Neural progenitor cell (in vitro differentiated cells): ENCODE data around the gene PRRC2A.

Experiments used
- EZH2 ChIP-seq: fragments of 200-600 bp; sonication (generic); IDR thresholded peaks from 2 replicates; pipeline ENCODE4 v1.6.1; 2017; ENCODE audit warnings: antibody characterized with exemption, mild to moderate bottlenecking, moderate library complexity
- EZH2phosphoT487 ChIP-seq: fragments of 200-600 bp; sonication (generic); IDR thresholded peaks from 2 replicates; pipeline ENCODE4 v1.6.1; 2017; ENCODE audit warnings: antibody characterized with exemption
- TF ChIP-seq, protein P1 (sequence below): fragments of 200-600 bp; sonication (generic); IDR thresholded peaks from 2 replicates; pipeline ENCODE4 v1.5.1; 2017; ENCODE audit warnings: antibody characterized with exemption, mild to moderate bottlenecking

DNA sequence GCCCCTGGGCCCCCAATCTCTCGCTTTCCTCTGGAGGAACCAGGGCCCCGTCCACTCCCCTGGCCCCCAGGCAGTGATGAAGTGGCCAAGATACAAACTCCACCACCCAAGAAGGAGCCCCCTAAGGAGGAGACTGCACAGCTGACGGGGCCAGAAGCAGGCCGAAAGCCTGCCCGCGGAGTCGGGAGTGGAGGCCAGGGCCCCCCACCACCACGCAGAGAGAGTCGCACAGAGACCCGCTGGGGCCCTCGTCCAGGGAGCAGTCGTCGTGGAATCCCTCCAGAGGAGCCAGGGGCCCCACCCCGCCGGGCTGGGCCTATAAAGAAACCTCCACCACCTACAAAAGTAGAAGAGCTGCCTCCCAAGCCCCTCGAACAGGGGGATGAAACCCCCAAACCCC lies 10.7 kb downstream of the PRRC2A start:
- TF ChIP-seq EZH2 = no peak
- TF ChIP-seq, protein P1, sequence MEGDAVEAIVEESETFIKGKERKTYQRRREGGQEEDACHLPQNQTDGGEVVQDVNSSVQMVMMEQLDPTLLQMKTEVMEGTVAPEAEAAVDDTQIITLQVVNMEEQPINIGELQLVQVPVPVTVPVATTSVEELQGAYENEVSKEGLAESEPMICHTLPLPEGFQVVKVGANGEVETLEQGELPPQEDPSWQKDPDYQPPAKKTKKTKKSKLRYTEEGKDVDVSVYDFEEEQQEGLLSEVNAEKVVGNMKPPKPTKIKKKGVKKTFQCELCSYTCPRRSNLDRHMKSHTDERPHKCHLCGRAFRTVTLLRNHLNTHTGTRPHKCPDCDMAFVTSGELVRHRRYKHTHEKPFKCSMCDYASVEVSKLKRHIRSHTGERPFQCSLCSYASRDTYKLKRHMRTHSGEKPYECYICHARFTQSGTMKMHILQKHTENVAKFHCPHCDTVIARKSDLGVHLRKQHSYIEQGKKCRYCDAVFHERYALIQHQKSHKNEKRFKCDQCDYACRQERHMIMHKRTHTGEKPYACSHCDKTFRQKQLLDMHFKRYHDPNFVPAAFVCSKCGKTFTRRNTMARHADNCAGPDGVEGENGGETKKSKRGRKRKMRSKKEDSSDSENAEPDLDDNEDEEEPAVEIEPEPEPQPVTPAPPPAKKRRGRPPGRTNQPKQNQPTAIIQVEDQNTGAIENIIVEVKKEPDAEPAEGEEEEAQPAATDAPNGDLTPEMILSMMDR = no peak
- TF ChIP-seq EZH2phosphoT487 = no peak
